Peyer's patch (tissue), 4 donors: ENCODE data around the gene TECPR2.

Experiments
- CTCF ChIP-seq, 6 experiments: fragments of 450-650 bp in 4 of 6; fragments of 200-600 bp in 2 of 6; sonication (generic) in 1 of 6; IDR thresholded peaks; one replicate each; pipeline ENCODE4 v1.5.1; 2017 to 2019; ENCODE audit warnings: antibody characterized with exemption in 6 of 6, mild to moderate bottlenecking in 3 of 6, moderate library complexity in 1 of 6
- POLR2A ChIP-seq, 2 donors: fragments of 450-650 bp; IDR thresholded peaks; one replicate each; pipeline ENCODE4 v1.5.1; 2017; ENCODE audit warnings: antibody characterized with exemption in 2 of 2, mild to moderate bottlenecking in 2 of 2, moderate library complexity in 2 of 2

DNA sequence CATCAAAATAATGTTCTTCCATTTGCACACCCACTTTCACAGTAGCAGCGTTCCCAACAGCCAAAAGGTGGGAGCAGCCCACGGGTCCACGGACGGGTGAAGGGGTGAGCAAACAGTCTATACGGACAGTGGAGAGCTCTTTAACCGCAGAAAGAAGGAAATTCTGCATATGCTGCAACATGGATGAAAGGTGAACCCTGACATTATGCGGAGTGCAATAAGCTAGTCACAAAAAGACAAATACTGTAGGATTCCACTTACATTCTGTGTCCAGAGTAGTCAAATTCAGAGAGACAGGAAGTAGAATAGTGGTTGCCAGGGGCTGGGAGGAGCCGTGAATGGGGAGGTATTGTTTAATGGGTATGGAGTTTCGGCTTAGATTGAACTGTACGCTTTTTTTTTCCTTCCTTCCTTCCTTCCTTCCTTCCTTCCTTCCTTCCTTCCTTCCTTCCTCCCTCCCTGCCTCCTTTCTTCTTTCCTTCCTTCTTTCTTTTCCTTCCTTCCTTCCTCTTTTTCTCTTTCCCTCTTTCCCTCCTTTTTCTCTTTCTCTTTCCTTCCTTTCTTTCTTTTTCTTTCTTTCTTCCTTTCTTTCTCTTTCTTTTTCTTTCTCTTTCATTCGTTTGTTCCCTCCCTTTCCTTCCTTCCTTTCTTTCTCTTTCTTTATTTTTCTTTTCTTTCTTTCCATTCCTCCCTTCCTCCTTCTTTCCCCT, 162.6 kb downstream of the TECPR2 start:
- TF ChIP-seq POLR2A (IDR thresholded peaks at IDR 0.05) = no peak
- TF ChIP-seq CTCF (IDR thresholded peaks at IDR 0.05) = no peak
